ENCODE data around the gene TTYH2.

Gene TTYH2

DNA sequence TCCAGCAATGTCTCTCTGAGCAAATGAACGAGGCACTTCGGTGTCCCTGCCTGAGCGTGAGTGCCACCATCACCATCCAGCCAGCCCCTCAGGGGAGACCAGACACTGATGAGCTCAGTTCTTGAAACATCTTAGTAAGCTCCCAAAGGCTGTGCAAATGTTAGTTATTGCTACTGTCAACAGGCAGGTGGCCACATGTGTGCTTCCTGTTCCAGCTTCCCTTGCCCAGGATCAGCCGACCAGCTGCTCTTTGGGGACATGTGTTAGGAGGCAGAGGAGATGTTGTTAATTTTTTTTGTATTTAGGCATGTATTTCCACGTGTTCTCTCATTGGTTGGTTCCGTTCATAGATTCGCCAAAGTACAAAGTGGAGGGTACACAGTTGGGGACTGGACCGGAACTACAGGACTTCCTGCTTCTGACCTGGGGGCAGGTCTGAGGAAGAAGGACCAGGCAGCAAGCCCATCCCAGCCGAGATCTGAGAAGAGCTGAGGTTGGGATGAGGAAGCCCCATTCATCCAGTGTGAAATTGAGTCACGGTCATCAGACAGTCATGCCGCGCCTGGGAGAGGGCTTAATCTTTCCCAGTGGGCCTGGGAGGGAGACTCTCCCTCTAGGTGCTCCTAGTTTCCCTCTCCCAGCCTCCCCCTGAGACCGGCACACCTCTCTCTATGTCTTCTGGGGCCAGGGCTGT lies 3.8 kb downstream of the TTYH2 start:
- DNase-seq = no peak

DNA sequence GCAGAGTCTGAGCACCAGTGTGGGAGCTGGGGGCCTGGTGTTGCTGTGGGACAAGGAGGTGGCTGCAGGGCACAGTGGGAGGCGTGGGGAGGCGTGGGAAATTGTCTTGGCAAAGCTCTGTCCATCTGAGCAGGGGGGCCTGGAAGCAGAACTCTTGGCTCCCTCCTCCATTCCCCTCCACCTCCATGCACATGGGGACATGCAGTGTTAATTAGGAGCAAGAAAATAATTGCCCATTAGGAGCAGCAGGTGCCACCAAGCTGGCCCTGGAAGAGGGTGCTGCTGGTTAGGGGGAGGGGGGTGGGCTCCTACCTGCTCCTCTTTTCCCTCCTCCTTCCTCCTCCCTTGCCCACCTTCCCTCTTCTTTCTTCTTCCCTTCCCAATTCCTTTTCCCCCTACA lies 4.5 kb downstream of the TTYH2 start:
- no peak for DNase-seq

DNA sequence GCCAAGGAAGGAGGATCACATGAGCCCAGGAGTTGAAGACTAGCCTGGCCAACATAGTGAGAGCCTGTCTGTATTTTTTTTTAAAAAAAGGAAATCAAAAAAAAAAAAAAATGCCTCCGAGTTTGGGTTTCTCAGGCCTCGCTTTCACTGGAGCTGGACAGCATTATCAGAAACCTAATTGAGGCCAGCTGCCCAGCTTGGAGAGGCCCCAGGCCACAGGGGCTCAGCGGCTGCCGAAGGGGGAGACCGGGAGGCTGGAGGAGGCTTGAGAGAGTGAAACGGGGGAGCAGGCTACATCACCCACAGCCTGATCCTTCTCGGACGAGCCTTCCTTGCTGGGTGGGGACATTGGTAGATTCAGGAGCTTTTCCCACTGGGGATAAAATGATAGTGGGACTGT lies 5.1 kb downstream of the TTYH2 start:
- no peak for DNase-seq

DNA sequence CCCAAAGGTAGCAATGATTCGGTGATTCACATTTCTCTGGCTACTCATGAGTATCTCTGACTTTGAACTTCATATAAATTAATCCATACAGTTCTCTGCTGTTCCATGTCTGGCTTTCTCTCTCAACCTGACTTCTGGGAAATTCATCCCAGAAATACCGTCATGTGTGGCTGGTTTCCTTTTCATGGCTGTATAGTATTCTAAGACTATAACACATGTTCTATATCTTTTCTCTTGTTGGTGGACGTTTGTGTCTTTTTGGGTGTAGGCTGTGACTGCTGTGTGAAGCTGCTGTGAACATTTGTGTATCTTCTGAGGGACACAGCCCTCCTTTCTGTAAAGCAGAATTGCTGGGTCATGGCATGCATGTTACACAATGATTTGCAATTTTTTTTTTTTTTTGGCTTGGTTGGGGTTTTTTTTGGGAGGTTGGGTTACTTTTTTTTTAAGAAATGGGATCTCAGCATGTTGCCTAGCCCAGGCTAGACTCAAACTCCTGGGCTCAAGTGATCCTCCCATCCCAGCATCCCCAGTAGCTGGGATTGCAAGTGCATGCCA lies 6.3 kb downstream of the TTYH2 start:
- DNase-seq = no peak

DNA sequence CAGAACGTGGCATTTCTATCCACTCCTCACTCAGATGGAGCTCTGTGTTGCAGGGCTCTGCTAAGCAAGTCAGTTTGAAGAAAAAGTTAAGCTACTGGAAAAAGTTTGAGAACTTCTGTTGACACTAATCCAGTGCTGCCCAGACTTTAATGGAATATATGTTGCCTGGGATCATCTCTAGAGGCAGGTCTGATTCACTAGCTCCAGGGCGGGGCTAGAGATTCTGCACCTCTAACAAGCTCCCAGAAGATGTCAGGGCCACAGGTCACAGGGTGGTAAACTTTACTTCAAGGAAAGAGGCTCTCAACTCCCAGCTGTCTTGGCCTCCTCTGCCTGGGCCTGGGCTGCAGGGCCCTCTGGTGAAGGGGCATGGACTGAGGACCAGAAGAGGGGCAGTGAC lies 6.8 kb downstream of the TTYH2 start:
- no peak for DNase-seq

DNA sequence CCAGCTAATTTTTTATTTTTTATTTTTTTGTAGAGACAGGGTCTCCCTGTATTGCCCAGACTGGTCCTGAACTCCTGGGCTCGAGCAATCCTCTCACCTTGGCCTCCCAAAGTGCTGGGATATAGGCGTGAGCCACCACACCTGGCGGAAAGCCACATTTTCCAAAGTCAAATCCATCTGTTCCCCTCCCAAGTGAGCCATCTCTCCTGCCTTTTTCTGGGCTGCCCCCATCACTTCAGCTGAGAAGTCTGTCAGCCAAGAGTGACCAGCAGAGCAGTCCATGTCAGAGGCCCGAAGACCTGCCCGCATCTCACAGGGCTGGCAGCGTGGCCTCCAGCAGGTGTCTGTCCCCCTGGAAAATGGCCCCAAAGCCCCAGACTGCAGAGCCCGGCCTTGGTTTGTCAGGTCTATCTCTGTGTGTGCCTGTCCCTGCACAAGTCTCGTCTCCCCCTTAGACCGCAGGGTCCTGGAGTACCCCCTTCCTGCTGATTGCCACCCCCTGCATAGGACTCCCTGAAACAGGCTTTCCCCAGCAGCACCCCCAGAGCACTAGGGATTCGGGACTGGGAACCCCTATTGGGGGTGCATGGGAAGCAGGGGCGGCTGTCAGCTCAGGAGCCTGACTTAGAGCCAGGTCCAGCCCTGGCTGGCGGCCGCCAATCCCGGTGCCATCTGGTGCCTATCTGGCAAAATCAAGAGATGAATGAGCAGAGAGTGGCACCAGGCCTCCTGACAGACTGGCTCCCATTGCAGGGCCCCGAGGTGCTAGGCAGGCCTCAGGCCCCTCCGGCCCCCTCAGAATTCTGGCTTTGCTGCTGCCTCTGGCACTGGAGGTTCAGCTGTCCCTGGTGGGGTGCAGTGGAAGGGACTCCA lies 7.8 kb downstream of the TTYH2 start:
- no peak for DNase-seq

DNA sequence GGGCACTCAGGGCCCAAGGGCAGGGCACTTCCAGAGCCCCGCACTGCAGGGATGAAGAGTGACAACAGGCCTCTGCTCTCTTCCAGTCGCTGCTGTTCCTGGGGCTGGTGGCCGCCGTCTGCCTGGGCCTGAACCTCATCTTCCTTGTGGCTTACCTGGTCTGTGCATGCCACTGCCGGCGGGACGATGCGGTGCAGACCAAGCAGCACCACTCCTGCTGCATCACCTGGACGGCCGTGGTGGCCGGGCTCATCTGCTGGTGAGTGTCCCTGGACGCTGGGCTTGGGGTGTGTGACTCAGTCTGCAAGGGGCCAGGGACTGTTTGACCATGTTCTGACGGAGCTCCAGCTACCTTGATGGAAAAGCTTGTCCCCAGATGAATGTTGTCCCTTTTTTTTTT lies 9.0 kb downstream of the TTYH2 start:
- no peak for DNase-seq

DNA sequence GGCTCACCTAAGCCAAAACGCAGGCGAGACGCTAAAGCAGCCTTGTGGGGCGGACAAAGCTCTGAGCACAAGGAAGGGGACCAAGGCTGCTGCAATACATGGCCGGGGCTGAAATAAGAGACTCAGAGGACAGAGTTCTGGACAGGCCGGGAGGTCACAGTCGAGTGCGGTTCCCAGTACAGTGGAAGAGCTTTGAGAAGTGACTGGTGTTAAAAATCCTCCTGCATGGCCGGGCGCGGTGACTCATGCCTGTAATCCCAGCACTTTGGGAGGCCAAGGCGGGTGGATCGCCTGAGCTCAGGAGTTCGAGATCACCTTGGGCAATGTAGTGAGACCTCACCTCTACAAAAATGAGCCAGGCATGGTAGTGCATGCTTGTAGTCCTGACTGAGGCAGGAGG lies 10.5 kb downstream of the TTYH2 start:
- no peak for DNase-seq

DNA sequence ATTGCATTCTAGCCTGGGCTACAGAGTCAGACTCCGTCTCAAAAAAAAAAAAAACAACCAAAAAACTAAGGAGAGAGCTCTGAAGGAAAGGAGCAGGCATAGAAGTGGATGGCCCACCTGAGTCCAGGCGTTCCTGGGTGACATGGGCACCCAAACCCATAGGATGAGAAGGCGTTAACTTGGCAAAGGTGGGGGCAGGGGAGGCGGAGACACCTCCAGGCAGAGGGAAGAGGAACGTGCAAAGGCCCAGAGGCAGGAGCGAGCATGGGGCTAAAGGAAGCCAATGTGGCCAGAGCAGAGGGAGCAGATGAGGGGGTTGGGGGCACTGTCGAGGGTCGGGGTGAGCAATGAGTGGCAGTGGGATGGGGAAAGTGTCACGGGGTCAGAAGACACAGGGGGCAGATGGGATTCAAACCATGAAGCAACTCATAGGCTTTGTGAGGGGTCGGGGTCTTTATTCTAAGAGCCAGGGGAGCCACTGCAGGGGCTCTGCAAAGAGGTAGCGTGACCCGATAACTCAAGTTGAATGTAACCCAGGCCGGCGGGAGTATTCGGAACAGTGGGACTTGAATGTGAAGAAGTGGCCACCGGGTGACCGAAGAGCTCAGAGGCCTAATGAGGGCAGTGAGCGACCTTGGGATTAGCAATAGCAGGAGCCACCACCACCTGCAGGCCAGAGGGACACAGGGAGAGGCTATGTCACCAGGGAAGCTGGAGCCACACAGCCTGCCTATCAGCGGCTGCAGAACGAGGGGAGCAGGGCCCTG lies 11.8 kb downstream of the TTYH2 start:
- no peak for DNase-seq

DNA sequence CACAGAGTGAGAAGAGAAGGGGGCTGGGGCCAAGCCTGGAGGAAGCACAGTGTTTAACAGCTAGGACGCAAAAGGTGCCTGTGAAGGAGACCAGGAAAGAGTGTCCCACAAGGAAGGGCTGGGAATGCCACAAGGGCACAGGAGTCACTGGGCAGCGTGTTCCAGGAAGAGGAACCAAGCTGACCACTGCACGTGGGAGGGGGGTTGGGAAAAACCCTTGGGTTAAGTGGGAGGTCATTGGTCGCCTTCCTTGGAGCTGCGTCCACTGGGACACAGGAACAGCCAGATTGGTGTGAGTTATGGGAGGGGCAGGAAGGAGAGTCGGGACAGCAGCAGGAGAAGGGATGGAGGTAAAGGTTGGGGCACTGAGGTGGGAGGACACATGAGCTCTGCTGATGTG lies 12.9 kb downstream of the TTYH2 start:
- DNase-seq = no peak

DNA sequence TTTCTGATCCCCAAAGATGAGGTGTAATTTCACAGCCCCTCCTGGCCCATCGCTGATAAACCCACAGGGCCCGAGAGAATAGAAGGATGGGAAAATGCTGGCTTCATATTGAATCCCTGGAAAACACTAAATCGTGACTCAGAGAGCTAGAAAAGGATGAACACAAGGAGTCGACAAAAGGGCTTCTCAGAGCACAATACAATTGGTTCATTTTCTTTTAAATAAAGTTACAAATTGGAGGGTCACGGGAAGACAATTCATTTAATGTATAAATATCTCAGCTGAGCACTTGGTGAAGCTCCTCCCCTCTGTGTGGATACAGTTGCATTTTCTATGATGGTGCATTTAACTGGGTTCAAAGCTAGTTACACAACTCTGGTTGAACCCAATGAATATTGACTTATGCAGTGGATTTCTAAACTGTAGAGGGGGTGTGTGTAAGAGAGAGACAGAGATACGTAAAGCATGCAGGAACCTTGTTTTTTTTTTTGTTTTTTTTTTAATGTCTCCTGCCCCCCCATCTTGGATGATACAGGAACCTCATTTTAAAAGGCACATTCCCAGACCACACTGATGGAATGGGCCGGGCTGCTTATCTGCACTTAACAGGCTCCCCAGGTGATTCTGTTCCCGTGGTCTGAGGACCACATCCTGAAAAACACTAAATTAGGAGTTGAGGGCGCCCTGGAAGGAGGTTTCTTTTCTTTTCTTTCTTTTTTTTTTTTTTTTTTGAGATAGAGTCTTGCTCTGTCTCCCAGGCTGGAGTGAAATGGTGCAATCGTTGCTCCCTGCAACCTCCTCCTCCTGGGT lies 14.1 kb downstream of the TTYH2 start:
- DNase-seq = no peak

DNA sequence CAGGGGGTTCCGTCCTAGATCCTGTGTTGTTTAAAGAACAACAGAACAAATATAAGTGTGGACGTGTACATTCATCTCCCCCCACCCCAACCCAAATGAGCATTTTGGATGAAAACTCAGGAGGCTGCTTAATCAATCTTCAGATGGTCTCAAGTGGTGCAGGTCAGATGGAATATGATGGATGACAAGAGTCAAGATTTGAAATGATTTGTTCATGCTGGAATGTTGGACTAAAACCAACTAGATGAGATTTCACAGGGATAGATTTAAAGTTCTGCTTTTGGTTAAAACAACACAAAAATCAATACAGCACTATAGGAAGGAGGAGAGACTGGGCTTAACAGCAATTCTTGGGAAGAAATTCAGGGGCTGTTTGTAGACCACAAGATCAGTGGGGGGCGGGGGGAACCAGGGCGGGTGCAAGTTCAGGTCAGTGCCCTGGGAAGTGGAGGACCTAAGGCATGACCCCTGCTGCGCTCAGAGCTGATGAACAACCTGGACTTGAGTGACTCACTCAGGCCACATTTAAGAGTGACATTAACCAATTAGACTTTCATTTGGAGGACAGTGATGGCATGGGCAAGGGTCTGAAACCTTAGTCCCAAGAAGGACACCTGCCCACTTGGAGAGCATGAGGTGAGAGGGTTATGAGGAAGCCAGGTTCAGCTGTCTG lies 15.1 kb downstream of the TTYH2 start:
- no peak for DNase-seq

DNA sequence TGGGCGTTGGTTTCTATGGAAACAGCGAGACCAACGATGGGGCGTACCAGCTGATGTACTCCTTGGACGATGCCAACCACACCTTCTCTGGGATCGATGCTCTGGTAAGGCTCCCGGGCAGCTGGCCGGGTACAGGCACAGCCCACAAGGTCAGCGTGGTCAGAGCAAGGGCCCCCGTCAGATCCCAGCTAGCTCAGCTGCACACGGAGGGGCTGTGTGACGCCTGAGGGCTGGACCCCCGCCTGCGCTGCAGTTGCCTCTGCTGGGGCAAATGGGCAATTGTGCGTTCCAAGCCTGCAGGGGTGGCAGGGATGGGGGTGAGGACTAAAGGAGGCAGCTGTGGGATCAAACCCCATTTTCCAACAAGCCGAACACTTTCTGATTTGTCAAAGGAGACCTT lies 17.5 kb downstream of the TTYH2 start:
- no peak for DNase-seq

DNA sequence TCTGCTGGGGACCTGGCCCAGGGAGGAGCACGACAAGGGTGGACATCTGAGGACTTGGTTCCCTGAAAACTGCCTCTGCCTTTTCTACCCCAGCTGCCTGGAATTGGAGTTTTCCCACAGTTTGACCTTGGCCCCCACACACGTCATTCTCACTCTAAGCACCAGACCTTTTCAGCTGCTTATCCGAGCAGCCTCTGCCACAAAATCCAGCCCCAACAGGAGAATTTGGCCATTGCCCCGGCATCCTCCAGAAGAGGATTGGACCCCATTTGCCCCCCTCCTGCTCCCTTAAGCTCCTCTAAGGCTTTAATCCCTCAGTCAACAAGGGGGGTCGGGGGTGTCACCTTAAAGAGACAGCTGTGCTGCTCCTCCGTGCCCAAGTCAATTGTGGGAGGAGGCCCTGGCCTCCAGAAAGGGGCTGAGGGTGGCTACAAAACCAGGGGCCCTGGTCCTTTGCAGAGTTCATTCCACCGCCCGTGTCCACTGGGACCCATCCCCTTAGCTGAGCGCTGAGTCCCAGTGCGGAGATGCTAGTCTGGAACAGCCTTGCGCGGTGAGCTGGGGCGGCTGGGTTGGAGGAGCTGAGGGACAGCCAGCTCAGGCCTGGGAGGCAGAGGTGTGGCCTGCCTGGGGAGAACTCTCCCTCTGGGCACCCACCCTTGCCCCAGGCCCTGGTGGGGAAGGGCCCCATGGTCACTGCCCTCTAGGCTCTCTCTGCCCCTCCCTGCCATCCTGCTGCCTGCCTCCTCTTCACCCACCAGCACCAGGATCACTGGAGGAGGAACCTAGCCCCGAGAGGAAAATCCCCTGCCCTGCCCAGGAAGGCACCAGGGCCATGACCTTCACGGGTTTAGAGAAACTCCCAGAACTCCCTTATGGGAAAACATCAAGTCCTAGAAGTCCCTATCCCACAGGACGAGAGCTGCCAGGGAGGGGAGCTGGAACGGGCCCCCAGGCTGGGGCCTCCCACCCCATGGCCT lies 18.8 kb downstream of the TTYH2 start:
- no peak for DNase-seq

DNA sequence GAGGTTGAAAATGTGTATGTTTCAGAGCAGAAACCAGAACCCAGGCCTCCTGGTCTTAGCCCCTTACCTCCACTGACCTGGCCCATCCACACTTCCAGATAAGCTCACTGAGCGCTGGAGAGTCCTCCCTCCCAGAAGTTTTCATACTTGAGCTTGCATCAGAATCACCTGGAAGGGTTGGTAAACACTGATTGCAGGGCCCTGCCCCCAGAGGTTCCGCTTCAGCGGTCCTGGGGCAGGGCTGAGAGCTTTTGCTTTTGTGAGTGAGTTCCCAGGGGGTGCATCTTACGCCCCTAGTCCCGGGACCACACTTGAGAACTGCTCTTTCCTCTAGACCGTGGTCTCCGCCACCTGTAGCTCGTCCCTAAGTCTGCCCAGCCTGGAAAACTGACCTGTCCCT lies 20.6 kb downstream of the TTYH2 start:
- no peak for DNase-seq

DNA sequence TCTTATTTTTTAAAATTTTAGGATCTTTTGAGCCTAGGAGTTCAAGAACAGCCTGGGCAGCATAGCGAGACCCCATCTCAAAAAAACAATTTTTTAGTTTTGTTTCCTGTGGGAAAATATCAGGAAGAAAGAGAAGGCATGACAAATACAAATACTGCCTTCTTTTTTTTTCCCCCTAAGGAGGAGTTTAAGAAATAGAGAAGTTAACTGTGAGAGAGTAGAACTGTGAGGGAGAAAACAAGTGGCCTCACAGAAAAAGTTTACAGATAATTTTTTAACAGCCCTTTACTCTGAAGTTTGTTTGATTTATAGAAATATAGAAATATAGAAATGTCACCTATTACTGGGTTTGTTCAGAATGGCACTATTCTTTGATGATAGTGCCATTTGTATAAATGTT lies 21.1 kb downstream of the TTYH2 start:
- no peak for DNase-seq

DNA sequence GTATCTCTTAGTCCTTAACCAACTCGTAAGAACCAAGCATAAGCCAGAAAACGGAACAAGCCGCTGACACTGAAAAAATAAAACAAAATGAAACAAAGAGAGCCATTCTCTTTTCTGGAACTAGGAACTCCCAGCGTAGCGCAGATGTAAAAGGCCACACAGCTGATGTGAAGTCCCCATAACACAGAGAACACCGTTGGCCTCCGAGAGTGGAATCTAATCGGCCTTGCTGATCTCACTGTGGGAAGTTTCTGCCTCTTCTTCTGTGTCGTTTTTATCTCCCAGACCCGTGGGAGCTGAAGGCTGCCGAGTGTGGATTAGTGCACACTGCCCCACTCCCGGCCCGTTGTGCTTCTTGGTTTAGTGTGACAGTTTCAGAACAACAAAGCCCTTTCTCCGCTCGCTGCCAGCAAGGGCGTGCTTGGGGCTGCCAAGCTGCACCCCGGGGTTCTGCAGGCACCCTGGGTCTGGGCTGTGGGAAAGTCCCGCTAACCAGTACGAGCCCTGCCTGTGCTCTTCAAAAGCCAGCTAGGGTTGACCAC lies 21.7 kb downstream of the TTYH2 start:
- DNase-seq = no peak

DNA sequence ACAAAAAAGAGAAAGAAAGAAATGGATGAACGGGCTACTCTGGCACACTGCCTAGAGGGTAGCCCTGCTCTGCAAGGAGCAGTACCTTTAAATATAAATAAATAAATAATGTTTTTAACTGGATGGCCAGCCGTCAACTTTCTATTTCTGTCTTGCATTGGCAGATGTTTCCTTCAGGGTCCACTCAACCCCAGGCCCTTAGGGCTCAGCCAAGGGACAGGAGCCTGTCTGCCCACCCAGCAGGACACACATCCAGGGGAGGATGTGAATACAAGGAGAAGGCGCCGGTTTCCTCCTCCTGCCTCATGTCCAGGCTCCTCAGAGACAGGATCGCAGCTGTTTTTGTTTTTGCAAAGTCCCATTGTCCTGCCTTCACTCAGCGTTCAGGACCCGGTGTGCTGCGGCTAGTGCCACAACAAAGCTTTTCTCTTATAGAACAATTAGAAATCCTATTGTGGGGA lies 22.6 kb downstream of the TTYH2 start:
- DNase-seq = no peak

DNA sequence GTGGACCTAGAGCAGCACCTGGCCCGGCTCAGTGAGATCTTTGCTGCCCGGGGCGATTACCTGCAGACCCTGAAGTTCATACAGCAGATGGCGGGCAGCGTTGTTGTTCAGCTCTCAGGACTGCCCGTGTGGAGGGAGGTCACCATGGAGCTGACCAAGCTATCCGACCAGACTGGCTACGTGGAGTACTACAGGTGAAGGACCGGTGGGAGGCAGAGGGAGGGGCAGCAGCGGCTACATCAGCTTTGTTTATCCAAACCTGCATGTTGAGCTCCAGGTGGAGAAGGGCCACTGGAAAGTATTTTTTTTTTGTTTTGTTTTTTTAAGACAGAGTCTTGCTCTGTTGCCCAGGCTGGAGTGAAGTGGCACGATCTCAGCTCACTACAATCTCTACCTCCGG lies 23.9 kb downstream of the TTYH2 start:
- DNase-seq = no peak

DNA sequence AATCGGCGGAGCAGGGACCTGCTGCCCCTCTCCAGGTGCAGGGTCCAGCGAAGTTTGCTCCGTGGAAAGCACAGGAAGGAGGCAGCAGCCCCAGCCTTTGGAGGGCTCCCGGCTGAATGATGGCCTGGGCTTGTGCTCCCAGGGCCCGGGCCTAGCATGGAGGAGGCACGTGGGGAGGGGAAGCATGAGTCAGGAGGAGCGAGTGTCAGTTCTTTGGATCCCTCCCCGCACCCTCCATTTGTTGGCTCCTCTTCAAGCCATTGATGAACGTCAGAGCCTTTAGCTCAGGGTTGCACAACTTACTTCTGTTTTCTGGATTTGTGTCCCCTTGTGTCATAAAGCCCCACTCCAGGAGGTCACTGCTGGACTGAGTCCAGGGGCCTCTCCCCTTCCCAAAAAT lies 25.8 kb downstream of the TTYH2 start:
- DNase-seq = no peak

Data from activated effector memory CD4-positive, alpha-beta T cell treated with anti-CD3 and anti-CD28 coated beads, Interleukin-2, amount 50 U/mL, for 16 hours (primary cell).